HL-60 (cell line): Measurements from ENCODE around the gene SEPTIN1.

Source experiments
- CTCF ChIP-seq: IDR thresholded peaks from one replicate; pipeline ENCODE4 v1.5.1; 2011; ENCODE audit warnings: low read length, control low read depth, inconsistent platforms; ENCODE audit not compliant: insufficient read depth
- POLR2AphosphoS5 ChIP-seq: IDR thresholded peaks from 2 replicates; pipeline ENCODE4 v1.6.1; 2012; ENCODE audit warnings: low read depth
- TF ChIP-seq, protein P1 (sequence below): IDR thresholded peaks from 2 replicates; pipeline ENCODE4 v1.6.1; 2012; ENCODE audit warnings: low read depth; ENCODE audit not compliant: insufficient replicate concordance

DNA sequence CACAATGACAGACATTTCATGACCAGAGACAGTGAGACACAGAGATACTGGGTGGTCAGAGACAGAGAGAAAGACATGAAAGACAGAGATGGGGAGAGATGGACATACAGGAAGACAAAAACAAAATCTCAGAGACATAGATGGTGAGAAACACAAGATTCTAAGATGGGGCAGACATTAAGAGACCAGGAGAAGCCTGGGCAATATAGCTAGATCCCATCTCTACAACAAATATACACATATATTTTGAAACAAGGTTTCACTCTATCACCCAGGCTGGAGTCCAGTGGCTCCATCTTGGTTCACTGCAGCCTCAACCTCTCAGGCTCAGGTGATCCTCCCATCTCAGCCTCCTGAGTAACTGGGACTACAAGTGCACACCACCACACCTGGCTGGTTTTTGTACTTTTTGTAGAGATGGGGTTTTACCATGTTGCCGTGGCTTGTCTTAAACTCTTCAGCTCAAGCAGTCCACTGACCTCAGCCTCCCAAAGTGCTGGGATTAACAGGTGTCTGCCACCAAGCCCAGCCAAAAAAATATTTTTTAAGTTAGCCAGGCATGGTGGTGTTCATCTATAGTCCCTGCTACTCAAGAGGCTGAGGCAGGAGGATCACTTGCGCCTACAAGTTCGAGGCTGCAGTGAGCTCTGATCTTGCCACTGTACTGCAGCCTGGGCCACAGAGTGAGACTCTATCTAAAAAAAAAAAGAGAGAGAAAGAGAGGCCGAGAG lies 2.1 kb downstream of the SEPTIN1 start:
- TF ChIP-seq CTCF (no peak), POLR2AphosphoS5 (no peak)
- TF ChIP-seq, protein P1, sequence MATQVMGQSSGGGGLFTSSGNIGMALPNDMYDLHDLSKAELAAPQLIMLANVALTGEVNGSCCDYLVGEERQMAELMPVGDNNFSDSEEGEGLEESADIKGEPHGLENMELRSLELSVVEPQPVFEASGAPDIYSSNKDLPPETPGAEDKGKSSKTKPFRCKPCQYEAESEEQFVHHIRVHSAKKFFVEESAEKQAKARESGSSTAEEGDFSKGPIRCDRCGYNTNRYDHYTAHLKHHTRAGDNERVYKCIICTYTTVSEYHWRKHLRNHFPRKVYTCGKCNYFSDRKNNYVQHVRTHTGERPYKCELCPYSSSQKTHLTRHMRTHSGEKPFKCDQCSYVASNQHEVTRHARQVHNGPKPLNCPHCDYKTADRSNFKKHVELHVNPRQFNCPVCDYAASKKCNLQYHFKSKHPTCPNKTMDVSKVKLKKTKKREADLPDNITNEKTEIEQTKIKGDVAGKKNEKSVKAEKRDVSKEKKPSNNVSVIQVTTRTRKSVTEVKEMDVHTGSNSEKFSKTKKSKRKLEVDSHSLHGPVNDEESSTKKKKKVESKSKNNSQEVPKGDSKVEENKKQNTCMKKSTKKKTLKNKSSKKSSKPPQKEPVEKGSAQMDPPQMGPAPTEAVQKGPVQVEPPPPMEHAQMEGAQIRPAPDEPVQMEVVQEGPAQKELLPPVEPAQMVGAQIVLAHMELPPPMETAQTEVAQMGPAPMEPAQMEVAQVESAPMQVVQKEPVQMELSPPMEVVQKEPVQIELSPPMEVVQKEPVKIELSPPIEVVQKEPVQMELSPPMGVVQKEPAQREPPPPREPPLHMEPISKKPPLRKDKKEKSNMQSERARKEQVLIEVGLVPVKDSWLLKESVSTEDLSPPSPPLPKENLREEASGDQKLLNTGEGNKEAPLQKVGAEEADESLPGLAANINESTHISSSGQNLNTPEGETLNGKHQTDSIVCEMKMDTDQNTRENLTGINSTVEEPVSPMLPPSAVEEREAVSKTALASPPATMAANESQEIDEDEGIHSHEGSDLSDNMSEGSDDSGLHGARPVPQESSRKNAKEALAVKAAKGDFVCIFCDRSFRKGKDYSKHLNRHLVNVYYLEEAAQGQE, result no peak
